Esophagus muscularis mucosa (tissue), 4 donors: ENCODE data around the gene TEX53. TPM values are rescaled to one million over a fixed set of nuclear protein-coding genes. Genes with fewer than 3 reads are reported as not detected.

Experiments
- DNase-seq: peaks from one replicate; pipeline ENCODE4 v3.0.0-alpha.2; 2017; ENCODE audit errors: extremely low spot score
- H3K27ac ChIP-seq, 4 donors: fragments of 200-600 bp; sonication (generic); replicated peaks in 1 of 4; 1 replicate in 3 of 4; 2 replicates in 1 of 4; pipeline ENCODE4 v1.5.1; 2016 to 2019; ENCODE audit warnings: mild to moderate bottlenecking in 1 of 4
- H3K27me3 ChIP-seq, 4 donors: fragments of 200-600 bp; sonication (generic); one replicate each; pipeline versions ENCODE4 v1.5.1 to v1.6.0; 2016 to 2019
- H3K36me3 ChIP-seq, 4 donors: fragments of 200-600 bp; sonication (generic); one replicate each; pipeline ENCODE4 v1.5.1; 2016 to 2019
- H3K4me1 ChIP-seq, 4 donors: fragments of 200-600 bp; sonication (generic); one replicate each; pipeline ENCODE4 v1.5.1; 2016 to 2019
- H3K4me3 ChIP-seq, 4 donors: fragments of 200-600 bp; sonication (generic); 1 replicate in 2 of 4; 2 replicates in 2 of 4; pipeline ENCODE4 v1.5.1; 2016 to 2019; ENCODE audit warnings: mild to moderate bottlenecking in 4 of 4, moderate library complexity in 1 of 4
- H3K9me3 ChIP-seq, 4 donors: fragments of 200-600 bp; sonication (generic); 1 replicate in 3 of 4; 2 replicates in 1 of 4; pipeline ENCODE4 v1.5.1; 2016 to 2019
- EP300 ChIP-seq: sonication (generic); formaldehyde crosslinking; IDR thresholded peaks from one replicate; pipeline ENCODE4 v1.6.1; 2017; ENCODE audit warnings: antibody characterized with exemption
- POLR2A ChIP-seq: fragments of 450-650 bp; IDR thresholded peaks from one replicate; pipeline ENCODE4 v1.6.1; 2017; ENCODE audit warnings: antibody characterized with exemption, moderate library complexity, mild to moderate bottlenecking, low read depth
- POLR2AphosphoS5 ChIP-seq, 2 donors: sonication (generic); formaldehyde crosslinking; IDR thresholded peaks; one replicate each; pipeline ENCODE4 v1.6.1; 2017; ENCODE audit warnings: antibody characterized with exemption in 2 of 2
- WGBS: methylation state at CpG from one replicate; pipeline ENCODE4 v1.1.5; 2018; 5-methylcytosine and 5-hydroxymethylcytosine counted together
- intact Hi-C: fragments of 100-400 bp; cut with DNase I; formaldehyde crosslinking; loops from one replicate; pipeline ENCODE4 v1.15.1; 2023
- total RNA-seq, 4 donors: library from RNA; depleted of rRNA; stranded (reverse); fragments of >200 nt; gene quantifications; one replicate each; pipeline versions ENCODE4 v1.1.0 to v1.2.1, GENCODE V29; 2016
- TF ChIP-seq, protein P1 (sequence below), 3 experiments: fragments of 200-600 bp in 2 of 3; fragments of 450-650 bp in 1 of 3; sonication (generic) in 2 of 3; IDR thresholded peaks; one replicate each; pipeline ENCODE4 v1.5.1; 2017 to 2019; ENCODE audit warnings: antibody characterized with exemption in 3 of 3, mild to moderate bottlenecking in 2 of 3, moderate library complexity in 1 of 3

TEX53 gene
- total RNA-seq, 4 donors from 2014 or later: not detected

DNA sequence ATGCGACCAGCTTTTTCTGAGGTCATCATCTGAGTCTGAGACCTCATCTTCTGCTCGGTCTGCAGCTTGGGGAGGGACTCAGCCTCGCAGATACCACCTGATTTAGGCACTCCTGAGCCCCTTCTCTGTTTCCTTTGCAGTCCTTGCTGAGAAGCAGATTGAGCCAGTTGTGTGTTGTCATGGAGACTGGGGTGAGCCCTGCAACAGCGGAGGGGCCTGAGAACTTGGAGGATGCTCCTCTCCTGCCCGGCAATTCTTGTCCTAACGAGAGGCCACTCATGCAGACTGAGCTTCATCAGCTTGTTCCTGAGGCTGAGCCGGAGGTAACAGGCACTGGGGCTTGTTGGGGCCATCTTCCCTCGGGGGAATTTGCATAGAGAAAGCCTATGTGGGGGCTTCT, 19.2 kb downstream of the TEX53 start:
- Histone ChIP-seq H3K27ac (no peak overlapping the region), H3K9me3 (no peaks in the 10 kb centered on the region), H3K4me3 (no peak overlapping the region), H3K36me3 (peaks cover 32 to 95% (median 64%) of the 10 kb centered on the region in 4 donors), H3K4me1 (no peaks in the 10 kb centered on the region), H3K27me3 (no peaks in the 10 kb centered on the region)
- TF ChIP-seq EP300 (no peak), POLR2A (no peak), POLR2AphosphoS5 (IDR thresholded peaks at IDR 0.05) (no peak)
- TF ChIP-seq, protein P1, sequence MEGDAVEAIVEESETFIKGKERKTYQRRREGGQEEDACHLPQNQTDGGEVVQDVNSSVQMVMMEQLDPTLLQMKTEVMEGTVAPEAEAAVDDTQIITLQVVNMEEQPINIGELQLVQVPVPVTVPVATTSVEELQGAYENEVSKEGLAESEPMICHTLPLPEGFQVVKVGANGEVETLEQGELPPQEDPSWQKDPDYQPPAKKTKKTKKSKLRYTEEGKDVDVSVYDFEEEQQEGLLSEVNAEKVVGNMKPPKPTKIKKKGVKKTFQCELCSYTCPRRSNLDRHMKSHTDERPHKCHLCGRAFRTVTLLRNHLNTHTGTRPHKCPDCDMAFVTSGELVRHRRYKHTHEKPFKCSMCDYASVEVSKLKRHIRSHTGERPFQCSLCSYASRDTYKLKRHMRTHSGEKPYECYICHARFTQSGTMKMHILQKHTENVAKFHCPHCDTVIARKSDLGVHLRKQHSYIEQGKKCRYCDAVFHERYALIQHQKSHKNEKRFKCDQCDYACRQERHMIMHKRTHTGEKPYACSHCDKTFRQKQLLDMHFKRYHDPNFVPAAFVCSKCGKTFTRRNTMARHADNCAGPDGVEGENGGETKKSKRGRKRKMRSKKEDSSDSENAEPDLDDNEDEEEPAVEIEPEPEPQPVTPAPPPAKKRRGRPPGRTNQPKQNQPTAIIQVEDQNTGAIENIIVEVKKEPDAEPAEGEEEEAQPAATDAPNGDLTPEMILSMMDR (IDR thresholded peaks at IDR 0.05): no peak
- DNase-seq: no peak
- intact Hi-C loops: no loop called here
- WGBS: 92% methylated on average over 8 of the region's 8 CpGs

GRCh38 chr9:114634387-114634786, 23.2 kb downstream of the TEX53 start:
- DNase-seq: no peak
- Histone ChIP-seq H3K27me3 (no peaks in the 10 kb centered on the region), H3K9me3 (no peaks in the 10 kb centered on the region), H3K36me3 (peaks cover 33 to 98% (median 68%) of the 10 kb centered on the region in 4 donors), H3K4me3 (no peak overlapping the region), H3K27ac (no peak overlapping the region), H3K4me1 (no peaks in the 10 kb centered on the region)
- WGBS: 96% methylated on average over 6 of the region's 6 CpGs
- TF ChIP-seq, protein P1 (IDR thresholded peaks at IDR 0.05): no peak
- TF ChIP-seq POLR2A (no peak), POLR2AphosphoS5 (IDR thresholded peaks at IDR 0.05) (no peak), EP300 (no peak)
- intact Hi-C loops: no loop called here

GRCh38 chr9:114633438-114634089, 24.0 kb downstream of the TEX53 start:
- DNase-seq: no peak
- H3K9me3 ChIP-seq: no peaks in the 10 kb centered on the region
- no peak overlapping the region for H3K4me3 ChIP-seq
- no peak for TF ChIP-seq EP300
- intact Hi-C loops: no loop called here
- no peaks in the 10 kb centered on the region for H3K27me3 ChIP-seq
- 90% methylated on average over 11 of the region's 11 CpGs for WGBS
- peaks cover 34 to 98% (median 68%) of the 10 kb centered on the region in 4 donors for H3K36me3 ChIP-seq
- no peak overlapping the region for H3K27ac ChIP-seq
- no peaks in the 10 kb centered on the region for H3K4me1 ChIP-seq

- no peak for TF ChIP-seq EP300
- TF ChIP-seq, protein P1 (IDR thresholded peaks at IDR 0.05): no peak
- TF ChIP-seq POLR2AphosphoS5 (IDR thresholded peaks at IDR 0.05): no peak
- no peak for TF ChIP-seq POLR2A
- Histone ChIP-seq H3K4me1 (no peaks in the 10 kb centered on the region), H3K36me3 (peaks cover 43 to 98% (median 73%) of the 10 kb centered on the region in 4 donors), H3K4me3 (no peak overlapping the region), H3K27ac (no peak overlapping the region), H3K9me3 (no peaks in the 10 kb centered on the region), H3K27me3 (no peaks in the 10 kb centered on the region)
- DNase-seq: no peak
- WGBS: 0% methylated on average over 2 of the region's 2 CpGs
- intact Hi-C loops: no loop called here
Observed at GRCh38 chr9:114631166-114631565, 26.4 kb downstream of the TEX53 start.

- H3K27ac ChIP-seq: no peak overlapping the region
- 85% methylated on average over 7 of the region's 7 CpGs for WGBS
- intact Hi-C loops: no loop called here
- peaks cover 43 to 96% (median 72%) of the 10 kb centered on the region in 4 donors for H3K36me3 ChIP-seq
- no peak overlapping the region for H3K4me3 ChIP-seq
- H3K4me1 ChIP-seq: no peaks in the 10 kb centered on the region
- no peaks in the 10 kb centered on the region for H3K27me3 ChIP-seq
- H3K9me3 ChIP-seq: no peaks in the 10 kb centered on the region
- no peak for DNase-seq
- TF ChIP-seq, protein P1 (IDR thresholded peaks at IDR 0.05): no peak
- TF ChIP-seq EP300: no peak
- TF ChIP-seq POLR2A: no peak
- TF ChIP-seq POLR2AphosphoS5 (IDR thresholded peaks at IDR 0.05): no peak
Observed at GRCh38 chr9:114629563-114630090, 28.0 kb downstream of the TEX53 start.
